GM21360 (cell line): ENCODE measurements around the gene MAGI1.
"Not testable (repeated sequence)": the region's sequence is repeated elsewhere in the genome, so short reads cannot be mapped to it uniquely, and the experiment has no call there.

Source experiments
- ATAC-seq: cut with Tn5 transposase; IDR thresholded peaks from one replicate; pipeline ENCODE4 v1.9.1; 2021; ENCODE audit warnings: mild to moderate bottlenecking, moderate library complexity; ENCODE audit not compliant: unreplicated experiment

Gene MAGI1

GRCh38 chr3:65886391-65886790, 152.3 kb downstream of the MAGI1 start:
- no peak for ATAC-seq

- no peak for ATAC-seq
Observed at GRCh38 chr3:65884071-65884470, 154.6 kb downstream of the MAGI1 start.

GRCh38 chr3:65883613-65884012, 155.1 kb downstream of the MAGI1 start:
- no peak for ATAC-seq

- ATAC-seq = no peak
Observed at GRCh38 chr3:65880350-65880749, 158.4 kb downstream of the MAGI1 start.

- ATAC-seq = no peak
Observed at GRCh38 chr3:65879372-65879771, 159.3 kb downstream of the MAGI1 start.

- ATAC-seq = no peak
Observed at GRCh38 chr3:65878831-65879230, 159.9 kb downstream of the MAGI1 start.

GRCh38 chr3:65877160-65877559, 161.6 kb downstream of the MAGI1 start:
- no peak for ATAC-seq

GRCh38 chr3:65876028-65876420, 162.7 kb downstream of the MAGI1 start:
- ATAC-seq = no peak

- no peak for ATAC-seq
Observed at GRCh38 chr3:65875393-65876027, 163.2 kb downstream of the MAGI1 start.

- no peak for ATAC-seq
Observed at GRCh38 chr3:65873869-65874268, 164.8 kb downstream of the MAGI1 start.

GRCh38 chr3:65873028-65873427, 165.7 kb downstream of the MAGI1 start:
- no peak for ATAC-seq

- no peak for ATAC-seq
Observed at GRCh38 chr3:65871305-65872141, 167.2 kb downstream of the MAGI1 start.

- ATAC-seq = no peak
Observed at GRCh38 chr3:65869798-65870197, 168.9 kb downstream of the MAGI1 start.

GRCh38 chr3:65867463-65868210, 171.1 kb downstream of the MAGI1 start:
- no peak for ATAC-seq

GRCh38 chr3:65864357-65864904, 174.3 kb downstream of the MAGI1 start:
- ATAC-seq = no peak

GRCh38 chr3:65861718-65862117, 177.0 kb downstream of the MAGI1 start:
- ATAC-seq = no peak

- not testable (repeated sequence) for ATAC-seq
Observed at GRCh38 chr3:65859612-65860011, 179.1 kb downstream of the MAGI1 start.

GRCh38 chr3:65858749-65859148, 180.0 kb downstream of the MAGI1 start:
- no peak for ATAC-seq

GRCh38 chr3:65857327-65857726, 181.4 kb downstream of the MAGI1 start:
- ATAC-seq = no peak

GRCh38 chr3:65856907-65857306, 181.8 kb downstream of the MAGI1 start:
- ATAC-seq = no peak

GRCh38 chr3:65855370-65856100, 183.2 kb downstream of the MAGI1 start:
- no peak for ATAC-seq
